GM13976 (cell line): ENCODE results near the gene POU6F1.
"Not testable (repeated sequence)": the region's sequence is repeated elsewhere in the genome, so short reads cannot be mapped to it uniquely, and the experiment has no call there.

Experiments
- DNase-seq: peaks from one replicate; pipeline ENCODE4 v3.0.0; 2012; ENCODE audit warnings: low spot score
- in situ Hi-C: fragments of 300-500 bp; cut with MboI; formaldehyde crosslinking; loops from one replicate; pipeline ENCODE4 v1.12.0; 2022; ENCODE audit warnings: low sequenced_read_pairs, mixed read lengths, inconsistent platforms; ENCODE audit not compliant: unreplicated experiment
- TF ChIP-seq, protein P1 (sequence below): IDR thresholded peaks from 2 replicates; pipeline ENCODE4 v1.5.1; 2012; ENCODE audit warnings: borderline replicate concordance, mild to moderate bottlenecking; ENCODE audit not compliant: insufficient read depth; ENCODE audit errors: extremely low read depth, missing control alignments, control extremely low read depth

POU6F1 gene

DNA sequence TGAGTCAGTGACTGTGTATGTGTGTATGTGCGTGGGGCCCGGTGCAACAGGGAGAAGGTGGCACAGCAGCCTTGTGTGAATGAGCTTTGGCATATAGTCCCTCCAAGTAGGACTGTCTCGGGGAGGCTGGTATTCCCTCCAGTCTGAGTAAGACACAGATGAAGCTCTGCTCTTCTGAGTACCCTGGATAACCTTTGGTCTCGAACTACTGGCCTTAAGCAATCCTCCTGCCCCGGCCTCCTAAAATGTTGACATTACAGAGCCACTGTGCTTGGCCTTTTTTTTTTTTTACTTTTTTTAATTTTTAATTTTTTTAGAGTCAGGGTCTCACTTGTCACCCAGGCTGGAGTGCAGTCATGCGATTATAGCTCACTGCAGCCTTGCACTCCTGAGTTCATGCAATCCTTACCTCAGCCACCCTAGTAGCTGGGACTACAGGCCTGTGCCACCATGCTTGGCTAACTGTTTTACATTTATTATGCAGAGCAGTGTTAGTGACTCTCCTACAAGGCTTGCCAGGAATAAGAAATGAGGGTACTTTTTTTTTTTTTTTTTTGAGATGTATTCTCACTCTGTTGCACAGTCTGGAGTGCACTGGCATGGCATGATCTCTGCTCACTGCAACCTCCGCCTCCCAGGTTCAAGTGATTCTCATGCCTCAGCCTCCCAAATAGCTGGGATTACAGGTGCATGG lies 11.4 kb upstream of the POU6F1 start:
- in situ Hi-C loops: no loop called here
- TF ChIP-seq, protein P1, sequence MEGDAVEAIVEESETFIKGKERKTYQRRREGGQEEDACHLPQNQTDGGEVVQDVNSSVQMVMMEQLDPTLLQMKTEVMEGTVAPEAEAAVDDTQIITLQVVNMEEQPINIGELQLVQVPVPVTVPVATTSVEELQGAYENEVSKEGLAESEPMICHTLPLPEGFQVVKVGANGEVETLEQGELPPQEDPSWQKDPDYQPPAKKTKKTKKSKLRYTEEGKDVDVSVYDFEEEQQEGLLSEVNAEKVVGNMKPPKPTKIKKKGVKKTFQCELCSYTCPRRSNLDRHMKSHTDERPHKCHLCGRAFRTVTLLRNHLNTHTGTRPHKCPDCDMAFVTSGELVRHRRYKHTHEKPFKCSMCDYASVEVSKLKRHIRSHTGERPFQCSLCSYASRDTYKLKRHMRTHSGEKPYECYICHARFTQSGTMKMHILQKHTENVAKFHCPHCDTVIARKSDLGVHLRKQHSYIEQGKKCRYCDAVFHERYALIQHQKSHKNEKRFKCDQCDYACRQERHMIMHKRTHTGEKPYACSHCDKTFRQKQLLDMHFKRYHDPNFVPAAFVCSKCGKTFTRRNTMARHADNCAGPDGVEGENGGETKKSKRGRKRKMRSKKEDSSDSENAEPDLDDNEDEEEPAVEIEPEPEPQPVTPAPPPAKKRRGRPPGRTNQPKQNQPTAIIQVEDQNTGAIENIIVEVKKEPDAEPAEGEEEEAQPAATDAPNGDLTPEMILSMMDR: no peak
- no peak for DNase-seq

DNA sequence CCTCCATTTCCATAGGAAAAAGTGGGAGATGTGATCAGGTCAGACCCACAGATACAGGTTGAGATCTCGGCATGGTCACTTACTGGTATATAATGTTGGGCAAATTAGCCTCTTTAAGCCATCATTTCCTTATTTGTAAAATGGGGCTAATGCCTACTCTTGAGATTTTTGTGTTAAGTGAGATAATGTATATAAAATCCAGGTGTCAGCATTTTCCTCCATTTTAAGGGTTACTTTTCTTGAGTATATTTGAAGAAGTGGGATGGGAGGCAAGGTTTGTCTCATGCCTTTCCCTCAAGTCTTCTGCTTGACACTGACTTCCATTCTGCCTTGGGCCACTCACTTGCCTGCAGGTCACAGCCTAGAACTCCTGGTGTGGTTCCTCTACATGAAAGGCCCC lies 10.1 kb upstream of the POU6F1 start:
- no peak for DNase-seq
- in situ Hi-C loops: no loop called here
- TF ChIP-seq, protein P1: no peak

DNA sequence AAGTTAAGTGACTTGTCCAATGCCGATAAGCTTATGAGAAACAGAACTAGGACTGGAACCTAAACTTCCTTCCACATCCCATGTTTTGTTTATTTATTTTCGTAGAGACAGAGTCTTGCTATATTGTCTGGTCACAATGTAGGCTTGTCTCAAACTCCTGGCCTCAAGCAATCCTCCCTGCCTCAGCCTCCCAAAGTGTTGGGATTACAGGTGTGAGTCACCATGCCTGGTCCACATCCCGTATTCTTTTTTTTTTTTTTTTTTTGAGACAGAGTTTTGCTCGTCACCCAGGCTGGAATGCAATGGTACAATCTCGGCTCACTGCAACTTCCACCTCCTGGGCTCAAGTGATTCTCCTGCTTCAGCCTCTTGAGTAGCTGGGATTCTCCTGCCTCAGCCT lies 9.2 kb upstream of the POU6F1 start:
- DNase-seq, in situ Hi-C loops: not testable (repeated sequence)

DNA sequence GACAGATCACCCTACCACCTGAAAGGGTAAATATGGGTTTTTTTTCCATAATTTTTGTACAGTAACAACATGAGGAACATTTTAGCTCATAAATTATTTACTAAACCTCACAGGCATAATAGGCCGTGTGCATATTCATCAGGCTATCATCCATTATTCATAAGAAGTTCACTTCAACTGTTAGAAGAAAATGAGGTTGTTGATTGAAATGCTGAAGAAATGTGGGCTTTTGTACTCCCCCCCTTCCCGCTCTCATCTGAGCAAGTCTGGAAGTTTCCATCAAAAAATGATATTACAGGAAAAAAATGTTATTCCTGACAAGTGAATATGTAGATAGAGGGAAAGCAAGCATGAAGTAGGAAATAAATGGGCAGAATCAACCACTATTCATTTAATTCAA lies 7.9 kb upstream of the POU6F1 start:
- no peak for DNase-seq
- in situ Hi-C loops: no loop called here
- TF ChIP-seq, protein P1: no peak

DNA sequence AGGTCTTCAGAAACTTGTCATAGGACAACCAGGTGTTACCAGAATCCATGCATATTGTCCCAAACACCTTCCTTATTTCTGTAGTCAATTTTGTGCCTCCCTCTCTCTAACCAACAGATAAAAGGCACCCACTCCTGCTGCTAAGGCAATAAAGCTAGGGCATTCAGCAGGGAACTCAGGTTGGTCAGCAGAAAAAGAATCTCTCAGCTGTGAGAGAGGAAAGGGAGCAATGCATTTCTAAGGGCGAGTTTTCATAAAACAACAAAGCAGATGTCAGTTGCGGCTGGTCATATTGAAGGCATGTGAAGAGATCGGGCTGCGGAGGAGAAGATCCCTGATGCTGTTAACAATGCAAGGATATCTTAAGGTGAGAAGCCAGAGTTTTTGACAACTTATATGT lies 7.4 kb upstream of the POU6F1 start:
- no peak for DNase-seq
- in situ Hi-C loops: no loop called here
- TF ChIP-seq, protein P1: no peak

DNA sequence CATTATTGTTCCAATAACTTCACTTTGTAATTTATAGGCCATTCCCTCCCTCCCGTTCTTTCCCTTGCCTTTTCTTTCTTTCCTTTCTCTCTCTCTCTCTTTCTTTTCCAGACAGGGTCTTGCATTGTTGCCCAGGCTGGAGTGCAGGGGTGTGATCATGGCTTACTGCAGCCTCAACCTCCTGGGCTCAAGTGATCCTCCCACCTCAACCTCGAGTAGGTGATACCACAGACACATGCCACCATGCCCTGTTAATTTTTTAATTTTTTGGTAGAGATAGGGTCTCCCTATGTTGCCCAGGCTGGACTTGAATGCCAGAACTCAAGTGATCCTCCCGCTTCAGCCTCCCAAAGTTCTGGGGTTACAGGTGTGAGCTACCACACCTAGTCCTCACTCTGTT lies 6.8 kb upstream of the POU6F1 start:
- DNase-seq: no peak
- TF ChIP-seq, protein P1: no peak
- in situ Hi-C loops: no loop called here

DNA sequence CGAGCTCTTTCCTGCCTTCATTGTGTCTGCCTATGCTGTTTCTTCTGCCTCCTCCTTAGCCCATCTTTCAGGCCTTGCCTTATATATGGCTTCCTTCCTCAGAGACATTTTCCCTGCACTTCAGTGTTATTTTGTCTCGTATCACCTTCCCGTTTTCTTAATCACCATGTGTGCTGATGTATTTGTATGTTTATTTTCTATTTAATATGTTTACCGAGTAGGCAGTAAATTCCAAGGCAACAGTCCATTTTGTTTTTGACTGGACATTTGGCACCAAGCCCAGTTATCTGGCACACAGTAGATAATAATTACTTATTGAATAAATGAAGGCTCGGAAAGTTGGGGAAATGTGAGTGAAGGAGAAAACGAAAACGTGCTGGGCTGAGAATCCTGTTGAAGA lies 4.6 kb upstream of the POU6F1 start:
- TF ChIP-seq, protein P1: no peak
- DNase-seq: no peak
- in situ Hi-C loops: no loop called here

DNA sequence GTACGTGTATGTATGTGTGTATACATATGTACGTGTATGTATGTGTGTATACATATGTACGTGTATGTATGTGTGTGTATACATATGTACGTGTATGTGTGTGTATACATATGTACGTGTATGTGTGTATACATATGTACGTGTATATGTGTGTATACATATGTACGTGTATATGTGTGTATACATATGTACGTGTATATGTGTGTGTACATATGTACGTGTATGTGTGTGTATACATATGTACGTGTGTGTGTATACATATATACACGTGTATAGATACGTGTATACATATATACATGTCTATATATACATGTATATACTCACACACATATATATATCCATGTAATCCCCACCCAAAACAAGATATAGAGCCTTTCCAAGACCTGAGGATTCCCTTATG lies 2.0 kb upstream of the POU6F1 start:
- in situ Hi-C loops, DNase-seq: not testable (repeated sequence)
